ENCODE results near the gene TJP3. TPM values are rescaled to one million over a fixed set of nuclear protein-coding genes. Genes with fewer than 3 reads are reported as not detected.

The TJP3 gene
- total RNA-seq, 1 experiment from 2014 or later, result 1.6 TPM

- BruUV-seq (replicated peaks), result no TSS peak
- Mint-ChIP-seq H3K4me3 (ENCODE audit: unreplicated experiment) (no peak overlapping the region), H3K27me3 (ENCODE audit: insufficient read depth, unreplicated experiment) (no peaks in the 10 kb centered on the region), H3K9me3 (ENCODE audit: unreplicated experiment) (no peaks in the 10 kb centered on the region), H3K27ac (ENCODE audit: low read depth, unreplicated experiment) (no peak overlapping the region), H3K4me1 (ENCODE audit: insufficient read depth, unreplicated experiment) (no peaks in the 10 kb centered on the region), H3K36me3 (ENCODE audit: insufficient read depth, unreplicated experiment) (no peaks in the 10 kb centered on the region)
- ChIA-PET CTCF (interaction anchor here (0.5 to 0.7 kb wide), 3 partner anchors 10 to 1372 kb away, joined by 3 read pairs; no protein-coding TSS in a partner anchor), POLR2A (no interaction called here)
- no peak for TF ChIP-seq CTCF (IDR thresholded peaks at IDR 0.05; ENCODE audit: unreplicated experiment)
- intact Hi-C loops (cut with micrococcal nuclease), result no loop called here
- DNase-seq (ENCODE audit: unreplicated experiment), result no peak
Observed at GRCh38 chr19:3670796-3671679, 37.1 kb upstream of the TJP3 start.

GRCh38 chr19:3671680-3672574 lies 36.3 kb upstream of the TJP3 start:
- Mint-ChIP-seq H3K36me3 (ENCODE audit: insufficient read depth, unreplicated experiment) (no peaks in the 10 kb centered on the region), H3K9me3 (ENCODE audit: unreplicated experiment) (no peaks in the 10 kb centered on the region), H3K4me1 (ENCODE audit: insufficient read depth, unreplicated experiment) (no peaks in the 10 kb centered on the region), H3K27ac (ENCODE audit: low read depth, unreplicated experiment) (no peak overlapping the region), H3K27me3 (ENCODE audit: insufficient read depth, unreplicated experiment) (no peaks in the 10 kb centered on the region), H3K4me3 (ENCODE audit: unreplicated experiment) (no peak overlapping the region)
- no peak for DNase-seq (ENCODE audit: unreplicated experiment)
- CTCF ChIA-PET, result interaction anchor here (0.5 to 0.7 kb wide), 3 partner anchors 11 to 1373 kb away, joined by 3 read pairs; no protein-coding TSS in a partner anchor
- BruUV-seq (replicated peaks), result no TSS peak
- POLR2A ChIA-PET, result no interaction called here
- no peak for TF ChIP-seq CTCF (IDR thresholded peaks at IDR 0.05; ENCODE audit: unreplicated experiment)
- intact Hi-C loops (cut with micrococcal nuclease), result no loop called here

- TF ChIP-seq CTCF (IDR thresholded peaks at IDR 0.05; ENCODE audit: unreplicated experiment), result no peak
- H3K9me3 Mint-ChIP-seq (ENCODE audit: unreplicated experiment), result no peaks in the 10 kb centered on the region
- ChIA-PET CTCF (no interaction called here), POLR2A (no interaction called here)
- BruUV-seq (replicated peaks), result no TSS peak
- intact Hi-C loops (cut with micrococcal nuclease), result no loop called here
- no peak for DNase-seq (ENCODE audit: unreplicated experiment)
- no peaks in the 10 kb centered on the region for H3K27me3 Mint-ChIP-seq (ENCODE audit: insufficient read depth, unreplicated experiment)
- H3K36me3 Mint-ChIP-seq (ENCODE audit: insufficient read depth, unreplicated experiment), result no peaks in the 10 kb centered on the region
- H3K4me3 Mint-ChIP-seq (ENCODE audit: unreplicated experiment), result no peak overlapping the region
- H3K4me1 Mint-ChIP-seq (ENCODE audit: insufficient read depth, unreplicated experiment), result no peaks in the 10 kb centered on the region
- H3K27ac Mint-ChIP-seq (ENCODE audit: low read depth, unreplicated experiment), result no peak overlapping the region
Observed at GRCh38 chr19:3672575-3672948, 35.6 kb upstream of the TJP3 start.

GRCh38 chr19:3672993-3673392 lies 35.2 kb upstream of the TJP3 start:
- no peaks in the 10 kb centered on the region for H3K36me3 Mint-ChIP-seq (ENCODE audit: insufficient read depth, unreplicated experiment)
- BruUV-seq (replicated peaks), result no TSS peak
- H3K4me3 Mint-ChIP-seq (ENCODE audit: unreplicated experiment), result no peak overlapping the region
- no peak for DNase-seq (ENCODE audit: unreplicated experiment)
- POLR2A ChIA-PET, result no interaction called here
- no peaks in the 10 kb centered on the region for H3K27me3 Mint-ChIP-seq (ENCODE audit: insufficient read depth, unreplicated experiment)
- no peak overlapping the region for H3K27ac Mint-ChIP-seq (ENCODE audit: low read depth, unreplicated experiment)
- no peaks in the 10 kb centered on the region for H3K9me3 Mint-ChIP-seq (ENCODE audit: unreplicated experiment)
- CTCF ChIA-PET, result no interaction called here
- intact Hi-C loops (cut with micrococcal nuclease), result no loop called here
- H3K4me1 Mint-ChIP-seq (ENCODE audit: insufficient read depth, unreplicated experiment), result no peaks in the 10 kb centered on the region
- TF ChIP-seq CTCF (IDR thresholded peaks at IDR 0.05; ENCODE audit: unreplicated experiment), result no peak
